Measurements from ENCODE around the gene MAP3K20.
"Not testable (repeated sequence)": the region's sequence is repeated elsewhere in the genome, so short reads cannot be mapped to it uniquely, and the experiment has no call there.

The MAP3K20 gene

DNA sequence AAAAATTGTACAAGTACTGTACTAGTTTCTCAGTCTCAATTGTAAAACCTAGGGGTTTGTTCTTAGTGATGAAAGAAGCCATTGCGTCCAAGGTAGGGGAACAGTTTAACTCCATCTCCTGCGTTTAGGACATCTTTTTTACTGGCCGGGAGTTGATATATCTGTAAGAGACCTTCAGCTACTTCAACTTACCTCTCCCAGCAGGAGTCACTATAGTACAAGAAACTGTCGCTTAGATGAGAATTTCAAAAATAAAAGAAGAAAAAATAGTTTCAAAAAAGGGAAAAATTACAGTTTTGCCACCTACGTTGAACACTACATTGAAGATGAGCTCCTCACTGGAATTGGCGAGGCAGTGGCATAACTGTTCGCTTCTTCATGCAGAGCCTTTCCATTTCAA, 122.7 kb downstream of the MAP3K20 start:
- H3K4me3 ChIP-seq (ENCODE audit: low read length): no peak overlapping the region
- H3K27ac ChIP-seq (ENCODE audit: low read length): no peak overlapping the region
- no peaks in the 10 kb centered on the region for H3K27me3 ChIP-seq (ENCODE audit: control insufficient read depth, insufficient read depth, low read length)
- H3K36me3 ChIP-seq (ENCODE audit: control insufficient read depth, insufficient read depth, low read length): no peaks in the 10 kb centered on the region
- peaks cover 4% of the 10 kb centered on the region for H3K4me1 ChIP-seq (ENCODE audit: control insufficient read depth, insufficient read depth, low read length)
- H3K9me3 ChIP-seq (ENCODE audit: control insufficient read depth, insufficient read depth, low read length): no peaks in the 10 kb centered on the region
- no CpG with 5 or more reads among the region's 7 CpGs for WGBS (ENCODE audit: insufficient coverage, insufficient read length)
- DNase-seq (ENCODE audit: low read depth, low spot score): no peak

DNA sequence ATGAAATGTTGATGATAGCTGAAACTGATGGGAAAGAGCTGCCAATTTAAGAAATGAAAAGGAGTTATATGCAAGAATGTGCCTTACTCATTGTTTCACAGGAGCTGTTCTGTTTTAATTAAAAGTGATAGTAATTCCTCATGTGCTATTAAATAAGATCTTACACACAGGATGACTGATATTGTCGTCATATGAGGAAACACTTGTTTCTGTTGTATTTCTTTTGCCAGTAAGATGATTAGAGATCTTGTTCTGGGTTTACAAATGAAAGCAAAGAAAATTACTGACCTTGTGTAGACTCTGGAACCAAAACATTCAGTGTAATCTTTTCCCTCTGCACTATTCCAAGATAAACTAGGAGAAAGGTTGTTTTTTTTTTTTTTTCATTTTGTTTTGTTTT, 123.6 kb downstream of the MAP3K20 start:
- no peaks in the 10 kb centered on the region for H3K27me3 ChIP-seq (ENCODE audit: control insufficient read depth, insufficient read depth, low read length)
- H3K4me3 ChIP-seq (ENCODE audit: low read length): no peak overlapping the region
- WGBS (ENCODE audit: insufficient coverage, insufficient read length): no CpG with 5 or more reads among the region's 1 CpG
- H3K4me1 ChIP-seq (ENCODE audit: control insufficient read depth, insufficient read depth, low read length): peaks cover 1% of the 10 kb centered on the region; the same call in 1 of the 2 replicates
- no peaks in the 10 kb centered on the region for H3K36me3 ChIP-seq (ENCODE audit: control insufficient read depth, insufficient read depth, low read length)
- no peaks in the 10 kb centered on the region for H3K9me3 ChIP-seq (ENCODE audit: control insufficient read depth, insufficient read depth, low read length)
- no peak overlapping the region for H3K27ac ChIP-seq (ENCODE audit: low read length)
- no peak for DNase-seq (ENCODE audit: low read depth, low spot score)

DNA sequence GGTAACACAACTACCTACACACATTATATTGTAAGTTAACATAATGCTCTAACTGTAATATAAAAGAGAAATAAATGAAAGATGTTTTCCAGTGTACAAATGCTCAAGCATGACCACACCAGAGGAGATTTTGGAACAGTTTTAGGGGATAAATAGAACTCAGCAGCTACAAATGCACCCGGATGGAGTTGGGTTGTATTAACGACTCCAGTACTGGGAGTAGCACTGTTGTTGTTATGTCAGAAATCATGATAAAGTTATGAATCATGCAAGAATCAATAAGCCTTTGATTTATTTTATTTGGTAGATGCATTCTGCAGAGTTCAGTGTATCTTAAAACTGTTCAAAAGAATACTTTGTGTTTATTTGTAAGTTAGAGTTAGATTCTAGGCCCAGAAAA, 126.9 kb downstream of the MAP3K20 start:
- no peaks in the 10 kb centered on the region for H3K27me3 ChIP-seq (ENCODE audit: control insufficient read depth, insufficient read depth, low read length)
- no peaks in the 10 kb centered on the region for H3K36me3 ChIP-seq (ENCODE audit: control insufficient read depth, insufficient read depth, low read length)
- no peaks in the 10 kb centered on the region for H3K9me3 ChIP-seq (ENCODE audit: control insufficient read depth, insufficient read depth, low read length)
- H3K4me3 ChIP-seq (ENCODE audit: low read length): no peak overlapping the region
- no CpG with 5 or more reads among the region's 2 CpGs for WGBS (ENCODE audit: insufficient coverage, insufficient read length)
- no peak overlapping the region for H3K27ac ChIP-seq (ENCODE audit: low read length)
- no peaks in the 10 kb centered on the region for H3K4me1 ChIP-seq (ENCODE audit: control insufficient read depth, insufficient read depth, low read length)
- no peak for DNase-seq (ENCODE audit: low read depth, low spot score)

DNA sequence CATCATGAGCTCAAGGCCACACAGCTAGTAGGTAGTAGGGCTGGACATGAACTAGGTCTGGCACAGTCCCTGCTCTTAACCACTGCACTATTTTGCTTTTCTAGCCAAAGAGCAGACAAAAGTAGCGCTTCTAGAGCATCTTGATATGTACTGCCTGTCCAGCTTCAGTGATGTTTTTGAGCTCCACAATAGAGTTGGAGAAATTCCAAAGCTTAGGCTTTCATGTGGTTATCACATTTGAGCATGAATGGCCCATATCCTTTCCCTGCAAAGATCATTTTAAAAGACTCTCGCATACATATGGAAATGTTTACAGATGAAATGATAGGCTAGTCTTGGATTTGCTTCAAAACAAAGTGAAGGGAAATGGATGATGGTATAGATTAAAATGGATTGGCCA, 128.7 kb downstream of the MAP3K20 start:
- no peak for DNase-seq (ENCODE audit: low read depth, low spot score)
- WGBS (ENCODE audit: insufficient coverage, insufficient read length): no CpG with 5 or more reads among the region's 2 CpGs
- Histone ChIP-seq H3K4me1 (ENCODE audit: control insufficient read depth, insufficient read depth, low read length) (no peaks in the 10 kb centered on the region), H3K9me3 (ENCODE audit: control insufficient read depth, insufficient read depth, low read length) (no peaks in the 10 kb centered on the region), H3K27me3 (ENCODE audit: control insufficient read depth, insufficient read depth, low read length) (no peaks in the 10 kb centered on the region), H3K36me3 (ENCODE audit: control insufficient read depth, insufficient read depth, low read length) (no peaks in the 10 kb centered on the region), H3K27ac (ENCODE audit: low read length) (no peak overlapping the region), H3K4me3 (ENCODE audit: low read length) (no peak overlapping the region)

DNA sequence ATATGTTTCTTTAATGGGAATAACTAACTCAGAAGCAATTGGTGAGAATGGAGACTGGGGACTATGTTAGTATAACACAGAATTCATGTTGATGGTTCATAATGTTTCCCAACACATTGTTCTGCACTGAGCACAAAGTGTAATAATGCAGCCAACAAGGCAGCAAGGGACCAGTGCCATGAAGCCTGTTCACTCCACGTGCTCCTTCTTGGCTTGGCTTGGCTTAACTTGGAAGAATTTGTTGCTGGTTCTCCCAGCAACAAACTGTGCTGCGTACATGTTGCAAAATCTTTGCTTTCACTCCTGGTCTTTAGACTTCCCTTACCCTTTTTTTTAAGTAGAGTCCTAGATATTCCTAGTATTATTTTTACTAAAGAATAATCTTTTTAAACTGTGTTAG, 129.7 kb downstream of the MAP3K20 start:
- Histone ChIP-seq H3K4me3 (ENCODE audit: low read length) (no peak overlapping the region), H3K36me3 (ENCODE audit: control insufficient read depth, insufficient read depth, low read length) (no peaks in the 10 kb centered on the region), H3K4me1 (ENCODE audit: control insufficient read depth, insufficient read depth, low read length) (no peaks in the 10 kb centered on the region), H3K9me3 (ENCODE audit: control insufficient read depth, insufficient read depth, low read length) (no peaks in the 10 kb centered on the region), H3K27me3 (ENCODE audit: control insufficient read depth, insufficient read depth, low read length) (no peaks in the 10 kb centered on the region), H3K27ac (ENCODE audit: low read length) (no peak overlapping the region)
- no peak for DNase-seq (ENCODE audit: low read depth, low spot score)
- no CpG with 5 or more reads among the region's 2 CpGs for WGBS (ENCODE audit: insufficient coverage, insufficient read length)

DNA sequence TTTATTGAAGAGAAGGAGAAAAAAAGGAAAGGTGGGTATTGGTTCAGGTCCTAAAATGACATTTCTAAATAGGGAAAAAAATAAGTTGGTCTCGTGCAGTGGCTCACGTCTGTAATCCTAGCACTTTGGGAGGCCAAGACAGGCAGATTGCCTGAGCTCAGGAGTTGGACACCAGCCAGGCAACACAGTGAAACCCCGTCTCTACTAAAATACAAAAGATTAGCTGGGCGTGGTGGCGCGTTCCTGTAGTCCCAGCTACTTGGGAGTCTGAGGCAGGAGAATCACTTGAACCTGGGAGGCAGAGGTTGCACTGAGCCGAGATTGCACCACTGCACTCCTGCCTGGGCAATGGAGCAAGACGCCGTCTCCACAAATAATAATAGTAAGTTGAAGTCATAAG, 131.5 kb downstream of the MAP3K20 start:
- not testable (repeated sequence) for H3K36me3 ChIP-seq (ENCODE audit: control insufficient read depth, insufficient read depth, low read length); H3K27ac ChIP-seq (ENCODE audit: low read length); H3K9me3 ChIP-seq (ENCODE audit: control insufficient read depth, insufficient read depth, low read length); H3K4me1 ChIP-seq (ENCODE audit: control insufficient read depth, insufficient read depth, low read length); DNase-seq (ENCODE audit: low read depth, low spot score); H3K4me3 ChIP-seq (ENCODE audit: low read length); H3K27me3 ChIP-seq (ENCODE audit: control insufficient read depth, insufficient read depth, low read length)
- no CpG with 5 or more reads among the region's 9 CpGs for WGBS (ENCODE audit: insufficient coverage, insufficient read length)

DNA sequence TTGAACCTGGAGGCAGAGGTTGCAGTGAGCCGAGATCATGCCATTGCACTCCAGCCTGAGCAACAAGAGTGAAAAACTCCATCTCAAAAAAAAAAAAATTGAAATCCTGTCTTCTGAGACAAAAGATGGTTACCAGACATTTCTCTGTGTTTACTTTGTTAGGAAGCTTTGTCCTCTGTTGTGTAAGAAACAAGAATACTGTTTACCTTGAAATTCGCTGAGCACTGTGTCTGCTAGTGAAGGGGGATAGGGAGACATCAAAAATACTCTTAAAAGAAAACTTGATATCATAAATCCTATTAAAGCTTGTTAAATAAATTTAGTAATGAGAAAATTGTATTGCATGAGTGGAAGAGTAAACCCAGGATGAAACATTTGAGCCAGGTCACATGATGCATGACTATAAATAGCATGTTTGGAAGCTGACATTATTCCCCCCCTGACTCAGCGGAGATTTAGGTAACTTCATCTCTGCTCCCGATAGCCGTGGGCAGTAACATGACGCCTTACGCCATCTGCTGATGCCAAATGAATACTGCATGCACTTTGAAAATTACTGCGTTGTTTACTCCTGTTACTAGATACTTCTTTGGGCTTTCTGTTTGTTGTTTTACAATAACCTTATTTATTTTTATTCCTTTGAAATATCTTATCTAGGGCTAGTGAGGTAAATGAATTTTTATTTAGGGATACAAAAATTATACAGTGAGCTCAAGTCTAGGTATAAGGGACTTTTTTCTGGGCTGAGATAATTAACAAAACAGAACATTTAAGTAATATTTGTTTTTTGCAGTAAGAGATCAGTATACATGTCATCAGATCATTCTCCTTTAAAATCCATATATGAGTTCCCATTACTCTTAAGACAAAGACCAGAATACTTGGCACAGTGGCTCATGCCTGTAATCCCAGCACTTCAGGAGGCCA, 134.9 kb downstream of the MAP3K20 start:
- Histone ChIP-seq H3K27me3 (ENCODE audit: control insufficient read depth, insufficient read depth, low read length) (no peaks in the 10 kb centered on the region), H3K36me3 (ENCODE audit: control insufficient read depth, insufficient read depth, low read length) (no peaks in the 10 kb centered on the region)

DNA sequence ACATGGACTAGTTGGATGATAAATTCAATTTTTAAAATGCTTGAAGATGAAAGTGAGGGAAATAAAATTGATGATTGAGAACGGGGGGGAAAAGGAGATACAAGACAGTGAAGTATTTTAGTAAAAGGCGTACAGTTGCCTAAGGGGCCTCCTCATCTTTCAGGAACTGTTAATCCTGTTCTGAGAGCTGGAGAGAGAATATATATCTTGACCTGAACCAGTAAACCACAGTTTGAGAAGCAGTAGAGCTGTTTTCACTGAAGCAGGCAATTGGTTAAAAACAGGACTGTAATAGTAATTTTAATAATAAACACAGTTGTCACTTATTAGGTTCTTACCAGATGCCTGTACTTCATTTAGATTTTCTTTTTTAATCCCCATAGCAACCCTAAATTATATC, 137.5 kb downstream of the MAP3K20 start:
- 100% methylated on average over 2 of the region's 2 CpGs for WGBS (ENCODE audit: insufficient coverage, insufficient read length)
- no peaks in the 10 kb centered on the region for H3K36me3 ChIP-seq (ENCODE audit: control insufficient read depth, insufficient read depth, low read length)
- no peak overlapping the region for H3K4me3 ChIP-seq (ENCODE audit: low read length)
- no peaks in the 10 kb centered on the region for H3K27me3 ChIP-seq (ENCODE audit: control insufficient read depth, insufficient read depth, low read length)
- DNase-seq (ENCODE audit: low read depth, low spot score): no peak
- H3K4me1 ChIP-seq (ENCODE audit: control insufficient read depth, insufficient read depth, low read length): no peaks in the 10 kb centered on the region
- no peaks in the 10 kb centered on the region for H3K9me3 ChIP-seq (ENCODE audit: control insufficient read depth, insufficient read depth, low read length)
- no peak overlapping the region for H3K27ac ChIP-seq (ENCODE audit: low read length)

More for the DNA sequence above, 134.9 kb downstream of the MAP3K20 start:
- H3K4me3 ChIP-seq (ENCODE audit: low read length): no peak overlapping the region
- WGBS (ENCODE audit: insufficient coverage, insufficient read length): no CpG with 5 or more reads among the region's 8 CpGs
- H3K4me1 ChIP-seq (ENCODE audit: control insufficient read depth, insufficient read depth, low read length): no peaks in the 10 kb centered on the region
- H3K27ac ChIP-seq (ENCODE audit: low read length): no peak overlapping the region
- no peaks in the 10 kb centered on the region for H3K9me3 ChIP-seq (ENCODE audit: control insufficient read depth, insufficient read depth, low read length)
- no peak for DNase-seq (ENCODE audit: low read depth, low spot score)

DNA sequence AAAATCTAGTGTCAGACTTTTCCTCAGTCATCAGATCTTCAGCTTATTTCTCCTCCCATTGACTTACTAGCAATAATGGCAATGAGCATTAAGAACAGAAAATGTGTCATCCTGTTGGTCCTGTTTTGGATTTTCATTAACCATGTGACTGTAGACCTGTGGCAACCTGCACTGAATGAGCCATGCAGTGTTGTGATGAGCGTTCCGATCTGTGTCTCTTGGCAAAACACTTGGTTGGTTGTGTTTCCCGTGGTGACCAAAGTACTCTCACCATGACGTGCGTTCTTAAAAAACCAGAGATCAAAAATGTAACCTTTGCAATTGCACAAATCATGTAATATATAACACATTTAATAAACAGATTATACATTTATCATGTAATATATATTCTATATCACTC, 138.6 kb downstream of the MAP3K20 start:
- H3K4me1 ChIP-seq (ENCODE audit: control insufficient read depth, insufficient read depth, low read length): no peaks in the 10 kb centered on the region
- H3K27me3 ChIP-seq (ENCODE audit: control insufficient read depth, insufficient read depth, low read length): no peaks in the 10 kb centered on the region
- no peaks in the 10 kb centered on the region for H3K36me3 ChIP-seq (ENCODE audit: control insufficient read depth, insufficient read depth, low read length)
- WGBS (ENCODE audit: insufficient coverage, insufficient read length): no CpG with 5 or more reads among the region's 5 CpGs
- no peak for DNase-seq (ENCODE audit: low read depth, low spot score)
- H3K9me3 ChIP-seq (ENCODE audit: control insufficient read depth, insufficient read depth, low read length): no peaks in the 10 kb centered on the region
- no peak overlapping the region for H3K27ac ChIP-seq (ENCODE audit: low read length)
- no peak overlapping the region for H3K4me3 ChIP-seq (ENCODE audit: low read length)

DNA sequence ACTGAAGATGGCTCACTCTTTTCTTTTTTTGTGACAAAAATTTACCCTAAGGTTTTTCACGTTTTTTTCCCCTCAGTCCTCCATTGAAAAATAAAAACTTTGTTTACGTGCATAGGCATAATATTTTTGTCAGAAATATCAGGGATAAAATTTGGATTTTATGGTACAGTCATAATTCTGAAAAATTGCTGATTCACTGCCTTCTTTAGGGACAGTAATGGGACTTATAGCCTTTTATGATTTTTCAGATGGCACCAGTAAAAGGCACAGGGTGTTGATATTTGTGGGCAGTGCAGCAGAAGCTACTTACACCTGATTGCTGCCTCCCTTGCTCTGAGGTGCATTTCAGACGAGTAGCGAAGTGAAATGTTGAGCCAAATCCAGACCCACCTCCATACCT, 139.7 kb downstream of the MAP3K20 start:
- H3K9me3 ChIP-seq (ENCODE audit: control insufficient read depth, insufficient read depth, low read length): no peaks in the 10 kb centered on the region
- WGBS (ENCODE audit: insufficient coverage, insufficient read length): no CpG with 5 or more reads among the region's 4 CpGs
- no peak overlapping the region for H3K4me3 ChIP-seq (ENCODE audit: low read length)
- DNase-seq (ENCODE audit: low read depth, low spot score): no peak
- no peaks in the 10 kb centered on the region for H3K27me3 ChIP-seq (ENCODE audit: control insufficient read depth, insufficient read depth, low read length)
- no peaks in the 10 kb centered on the region for H3K36me3 ChIP-seq (ENCODE audit: control insufficient read depth, insufficient read depth, low read length)
- no peaks in the 10 kb centered on the region for H3K4me1 ChIP-seq (ENCODE audit: control insufficient read depth, insufficient read depth, low read length)
- H3K27ac ChIP-seq (ENCODE audit: low read length): no peak overlapping the region

DNA sequence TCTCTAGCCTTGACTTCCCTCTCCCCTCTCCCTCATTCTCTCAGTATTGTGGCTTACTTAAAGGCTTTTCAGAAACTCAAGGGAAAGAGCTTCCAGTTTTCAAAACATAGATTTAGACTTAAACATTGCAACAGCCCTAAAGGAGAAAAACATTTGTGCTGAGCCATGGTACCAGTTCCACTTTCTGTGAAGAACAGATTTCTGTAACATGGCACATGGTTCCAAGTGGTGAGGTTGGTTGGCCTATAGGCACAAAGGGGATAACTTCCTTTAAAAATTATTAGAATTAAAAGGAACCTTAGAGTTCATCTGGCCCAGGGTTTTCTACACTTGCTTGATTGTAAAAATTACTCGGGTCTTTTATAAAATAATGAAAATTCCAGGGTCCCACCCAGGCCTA, 140.4 kb downstream of the MAP3K20 start:
- WGBS (ENCODE audit: insufficient coverage, insufficient read length): no CpG with 5 or more reads among the region's 1 CpG
- DNase-seq (ENCODE audit: low read depth, low spot score): no peak
- no peaks in the 10 kb centered on the region for H3K4me1 ChIP-seq (ENCODE audit: control insufficient read depth, insufficient read depth, low read length)
- no peak overlapping the region for H3K4me3 ChIP-seq (ENCODE audit: low read length)
- H3K27me3 ChIP-seq (ENCODE audit: control insufficient read depth, insufficient read depth, low read length): no peaks in the 10 kb centered on the region
- H3K27ac ChIP-seq (ENCODE audit: low read length): no peak overlapping the region
- H3K9me3 ChIP-seq (ENCODE audit: control insufficient read depth, insufficient read depth, low read length): no peaks in the 10 kb centered on the region
- H3K36me3 ChIP-seq (ENCODE audit: control insufficient read depth, insufficient read depth, low read length): no peaks in the 10 kb centered on the region

All from iPS DF 6.9 (cell line).